PFSK-1 (cell line): ENCODE data around the gene CEP89.

Experiments
- FOXP2 ChIP-seq: optimal IDR thresholded peaks from 2 replicates; pipeline ENCODE3; 2011; ENCODE audit warnings: borderline replicate concordance, control low read depth, inconsistent platforms; ENCODE audit not compliant: insufficient read depth; ENCODE audit errors: extremely low read length, extremely low read depth
- POLR2AphosphoS5 ChIP-seq: IDR thresholded peaks from 2 replicates; pipeline ENCODE4 v1.6.1; 2012; ENCODE audit warnings: low read depth, mild to moderate bottlenecking, control low read depth, low read length, moderate library complexity
- SIN3A ChIP-seq: IDR thresholded peaks from 2 replicates; pipeline ENCODE4 v1.6.1; 2012; ENCODE audit warnings: mild to moderate bottlenecking, low read length, moderate library complexity, borderline replicate concordance; ENCODE audit not compliant: insufficient read depth
- TAF1 ChIP-seq: IDR thresholded peaks from 2 replicates; pipeline ENCODE4 v1.6.1; 2012; ENCODE audit warnings: low read length, control low read depth, borderline replicate concordance; ENCODE audit not compliant: insufficient read depth
- TF ChIP-seq, protein P1 (sequence below), 2 experiments: IDR thresholded peaks; 2 replicates each; pipeline versions ENCODE4 v1.6.1 to v1.8.0; 2011 to 2012; ENCODE audit warnings: low read depth in 2 of 2, low read length in 2 of 2, control low read depth in 1 of 2, inconsistent platforms in 1 of 2, mild to moderate bottlenecking in 1 of 2, moderate library complexity in 1 of 2; ENCODE audit not compliant: insufficient read depth in 1 of 2

The CEP89 gene

DNA sequence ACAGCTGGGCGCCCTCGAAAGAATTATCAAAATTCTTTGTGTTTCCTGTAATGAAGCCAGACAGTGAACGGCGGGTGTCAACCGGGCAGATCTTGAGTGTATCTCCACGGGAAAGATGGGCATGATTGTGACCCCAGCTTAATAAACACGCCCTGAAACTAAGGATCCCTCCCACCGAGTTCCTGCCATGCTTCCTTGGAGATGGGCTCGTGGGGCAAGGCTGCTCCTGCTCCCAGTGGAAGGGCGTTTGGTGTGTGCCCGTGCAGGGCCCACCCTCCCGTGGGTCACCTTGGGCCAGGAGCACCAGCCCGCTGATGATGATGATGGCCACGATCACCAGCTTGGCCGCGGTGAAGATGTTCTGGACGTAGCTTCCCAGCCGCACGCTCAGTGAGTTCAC lies 109.6 kb downstream of the CEP89 start:
- no peak for TF ChIP-seq SIN3A
- no peak for TF ChIP-seq FOXP2
- TF ChIP-seq TAF1: no peak
- TF ChIP-seq, protein P1, sequence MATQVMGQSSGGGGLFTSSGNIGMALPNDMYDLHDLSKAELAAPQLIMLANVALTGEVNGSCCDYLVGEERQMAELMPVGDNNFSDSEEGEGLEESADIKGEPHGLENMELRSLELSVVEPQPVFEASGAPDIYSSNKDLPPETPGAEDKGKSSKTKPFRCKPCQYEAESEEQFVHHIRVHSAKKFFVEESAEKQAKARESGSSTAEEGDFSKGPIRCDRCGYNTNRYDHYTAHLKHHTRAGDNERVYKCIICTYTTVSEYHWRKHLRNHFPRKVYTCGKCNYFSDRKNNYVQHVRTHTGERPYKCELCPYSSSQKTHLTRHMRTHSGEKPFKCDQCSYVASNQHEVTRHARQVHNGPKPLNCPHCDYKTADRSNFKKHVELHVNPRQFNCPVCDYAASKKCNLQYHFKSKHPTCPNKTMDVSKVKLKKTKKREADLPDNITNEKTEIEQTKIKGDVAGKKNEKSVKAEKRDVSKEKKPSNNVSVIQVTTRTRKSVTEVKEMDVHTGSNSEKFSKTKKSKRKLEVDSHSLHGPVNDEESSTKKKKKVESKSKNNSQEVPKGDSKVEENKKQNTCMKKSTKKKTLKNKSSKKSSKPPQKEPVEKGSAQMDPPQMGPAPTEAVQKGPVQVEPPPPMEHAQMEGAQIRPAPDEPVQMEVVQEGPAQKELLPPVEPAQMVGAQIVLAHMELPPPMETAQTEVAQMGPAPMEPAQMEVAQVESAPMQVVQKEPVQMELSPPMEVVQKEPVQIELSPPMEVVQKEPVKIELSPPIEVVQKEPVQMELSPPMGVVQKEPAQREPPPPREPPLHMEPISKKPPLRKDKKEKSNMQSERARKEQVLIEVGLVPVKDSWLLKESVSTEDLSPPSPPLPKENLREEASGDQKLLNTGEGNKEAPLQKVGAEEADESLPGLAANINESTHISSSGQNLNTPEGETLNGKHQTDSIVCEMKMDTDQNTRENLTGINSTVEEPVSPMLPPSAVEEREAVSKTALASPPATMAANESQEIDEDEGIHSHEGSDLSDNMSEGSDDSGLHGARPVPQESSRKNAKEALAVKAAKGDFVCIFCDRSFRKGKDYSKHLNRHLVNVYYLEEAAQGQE (IDR thresholded peaks at IDR 0.05; ENCODE audit: insufficient read depth in 1 of 2, low read depth in 2 of 2, low read length in 2 of 2): no peak
- TF ChIP-seq POLR2AphosphoS5: no peak

DNA sequence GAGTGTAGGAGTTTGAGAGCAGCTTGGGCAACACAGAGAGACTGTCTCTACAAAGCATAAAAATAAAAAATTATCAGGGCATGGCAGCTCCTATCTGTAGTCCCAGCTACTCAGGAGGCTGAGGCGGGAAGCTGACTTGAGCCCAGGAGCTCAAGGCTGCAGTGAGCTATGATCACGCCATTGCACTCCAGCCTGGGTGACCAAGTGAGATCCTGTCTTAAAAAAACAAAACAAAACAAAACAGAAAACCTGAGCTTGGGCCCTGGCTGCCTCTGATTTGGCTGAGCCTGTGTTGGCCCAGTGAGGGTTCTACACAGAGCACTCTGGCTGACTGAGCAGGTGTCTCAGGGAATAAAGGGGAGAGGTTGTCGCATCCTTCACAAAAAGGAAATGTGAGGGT lies 110.2 kb downstream of the CEP89 start:
- no peak for TF ChIP-seq FOXP2
- TF ChIP-seq TAF1: no peak
- TF ChIP-seq POLR2AphosphoS5: no peak
- TF ChIP-seq, protein P1 (IDR thresholded peaks at IDR 0.05; ENCODE audit: insufficient read depth in 1 of 2, low read depth in 2 of 2, low read length in 2 of 2): no peak
- no peak for TF ChIP-seq SIN3A

DNA sequence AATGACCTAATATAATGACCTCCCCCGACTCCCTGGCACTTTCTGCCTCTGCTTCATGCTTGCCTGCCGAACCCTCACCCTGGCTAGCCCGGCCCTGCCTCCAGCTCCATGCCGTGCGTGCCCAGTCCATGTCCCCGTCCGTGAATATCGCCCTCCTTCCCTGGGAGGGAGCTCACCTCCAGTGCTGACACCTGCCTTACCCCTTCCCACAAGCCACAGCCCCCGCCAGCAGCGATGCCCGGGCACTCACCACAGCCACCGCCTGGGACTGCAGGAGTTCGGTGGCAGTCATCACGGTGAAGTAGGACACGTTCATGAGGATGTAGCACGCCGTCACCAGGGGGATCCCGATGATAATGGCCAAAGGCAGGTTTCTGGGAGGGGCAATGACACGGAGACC lies 112.2 kb downstream of the CEP89 start:
- TF ChIP-seq, protein P1 (IDR thresholded peaks at IDR 0.05; ENCODE audit: insufficient read depth in 1 of 2, low read depth in 2 of 2, low read length in 2 of 2): no peak
- no peak for TF ChIP-seq TAF1
- TF ChIP-seq SIN3A: no peak
- TF ChIP-seq FOXP2: no peak
- no peak for TF ChIP-seq POLR2AphosphoS5

DNA sequence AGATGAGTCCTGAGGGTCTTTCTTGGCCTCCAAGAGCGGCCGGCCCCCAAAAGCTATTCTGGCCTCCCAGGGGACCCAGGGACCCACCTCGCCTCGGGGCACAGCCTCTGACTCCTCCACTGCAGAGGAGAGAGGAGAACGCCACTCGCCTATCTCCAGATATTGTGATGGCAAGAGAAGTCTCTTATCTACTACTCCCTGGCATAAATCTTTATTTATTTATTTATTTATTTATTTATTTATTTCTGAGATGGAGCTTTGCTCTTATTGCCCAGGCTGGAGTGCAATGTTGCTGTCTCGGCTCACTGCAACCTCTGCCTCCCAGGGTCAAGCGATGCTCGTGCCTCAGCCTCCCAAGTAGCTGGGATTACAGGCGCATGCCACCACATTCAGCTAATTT lies 113.2 kb downstream of the CEP89 start:
- TF ChIP-seq FOXP2: no peak
- TF ChIP-seq SIN3A: no peak
- TF ChIP-seq TAF1: no peak
- no peak for TF ChIP-seq POLR2AphosphoS5
- TF ChIP-seq, protein P1 (IDR thresholded peaks at IDR 0.05; ENCODE audit: insufficient read depth in 1 of 2, low read depth in 2 of 2, low read length in 2 of 2): no peak

DNA sequence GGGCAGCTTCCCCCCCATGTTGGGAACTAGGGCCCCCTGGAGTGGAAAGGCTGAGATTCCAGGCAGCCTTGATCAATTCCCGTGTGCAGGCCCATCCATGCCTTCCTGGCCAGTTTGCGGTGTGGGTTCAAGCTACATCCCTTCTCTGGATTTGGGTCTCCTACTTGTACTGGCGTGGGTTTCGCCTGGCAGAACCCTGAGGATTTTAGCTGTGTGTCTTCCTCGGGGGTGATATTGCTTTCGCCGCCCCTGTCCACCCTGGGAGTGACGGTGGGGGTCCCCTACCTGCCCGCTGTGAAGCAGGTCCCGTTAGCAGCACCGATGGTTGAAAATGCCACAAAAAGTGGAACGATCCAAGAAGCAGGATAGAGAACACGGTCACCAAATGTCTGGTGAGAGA lies 113.6 kb downstream of the CEP89 start:
- TF ChIP-seq, protein P1 (IDR thresholded peaks at IDR 0.05; ENCODE audit: insufficient read depth in 1 of 2, low read depth in 2 of 2, low read length in 2 of 2): no peak
- TF ChIP-seq FOXP2 (no peak), TAF1 (no peak), POLR2AphosphoS5 (no peak), SIN3A (no peak)
